COLO668 (cell line): ENCODE measurements around the gene SIX3.

Experiments
- DNase-seq: peaks from one replicate; lab custom pipeline; 2025; ENCODE audit not compliant: unreplicated experiment; lab: John Stamatoyannopoulos, UW

Gene SIX3

GRCh38 chr2:44941551-44942234, at the start of gene SIX3:
Gene SIX3 (plus strand): TSS chr2:44941702. CDS start chr2:44942105, 403 bp downstream.
- DNase-seq = peak; percentile 73

- DNase-seq = no peak
These were observed 47.4 kb upstream of the SIX3 start for GRCh38 chr2:44894058-44894457.

- DNase-seq = no peak
These were observed 46.4 kb upstream of the SIX3 start for GRCh38 chr2:44895061-44895460.

GRCh38 chr2:44897406-44897805, 44.1 kb upstream of the SIX3 start:
- no peak for DNase-seq

GRCh38 chr2:44902217-44903137, 39.0 kb upstream of the SIX3 start:
- no peak for DNase-seq

GRCh38 chr2:44904578-44904977, 36.9 kb upstream of the SIX3 start:
- no peak for DNase-seq

GRCh38 chr2:44906972-44907371, 34.5 kb upstream of the SIX3 start:
- DNase-seq = no peak

- DNase-seq = no peak
These were observed 31.7 kb upstream of the SIX3 start for GRCh38 chr2:44909831-44910230.

- no peak for DNase-seq
These were observed 28.8 kb upstream of the SIX3 start for GRCh38 chr2:44912660-44913059.

- no peak for DNase-seq
These were observed 25.2 kb upstream of the SIX3 start for GRCh38 chr2:44916291-44916690.

GRCh38 chr2:44918095-44918775, 23.3 kb upstream of the SIX3 start:
- DNase-seq = no peak

GRCh38 chr2:44920751-44921150, 20.8 kb upstream of the SIX3 start:
- DNase-seq = no peak

- DNase-seq = no peak
These were observed 18.7 kb upstream of the SIX3 start for GRCh38 chr2:44922776-44923175.

- DNase-seq = no peak
These were observed 15.9 kb upstream of the SIX3 start for GRCh38 chr2:44925561-44926136.

- no peak for DNase-seq
These were observed 14.5 kb upstream of the SIX3 start for GRCh38 chr2:44926957-44927356.

GRCh38 chr2:44927985-44928482, 13.5 kb upstream of the SIX3 start:
- no peak for DNase-seq

GRCh38 chr2:44928483-44929158, 12.9 kb upstream of the SIX3 start:
- peak; percentile 23 for DNase-seq

GRCh38 chr2:44929159-44929734, 12.3 kb upstream of the SIX3 start:
- DNase-seq = no peak

GRCh38 chr2:44929735-44930273, 11.7 kb upstream of the SIX3 start:
- no peak for DNase-seq
